HG03575 (cell line): ENCODE results near the gene ALG14.
"Not testable (repeated sequence)": the region's sequence is repeated elsewhere in the genome, so short reads cannot be mapped to it uniquely, and the experiment has no call there.

Source experiments
- ATAC-seq: cut with Tn5 transposase; IDR thresholded peaks from one replicate; pipeline ENCODE4 v1.9.1; 2021; ENCODE audit not compliant: unreplicated experiment, insufficient number of reproducible peaks, low FRiP score; ENCODE audit errors: extremely low read depth

The ALG14 gene

GRCh38 chr1:95048317-95048716, 24.4 kb downstream of the ALG14 start:
- ATAC-seq = no peak

- not testable (repeated sequence) for ATAC-seq
Measured at GRCh38 chr1:95047624-95048023, 25.1 kb downstream of the ALG14 start.

GRCh38 chr1:95046359-95046758, 26.4 kb downstream of the ALG14 start:
- ATAC-seq = no peak

- ATAC-seq = no peak
Measured at GRCh38 chr1:95043141-95043980, 29.4 kb downstream of the ALG14 start.

GRCh38 chr1:95042286-95042685, 30.5 kb downstream of the ALG14 start:
- no peak for ATAC-seq

GRCh38 chr1:95041491-95042165, 31.1 kb downstream of the ALG14 start:
- ATAC-seq = no peak

GRCh38 chr1:95040032-95040525, 32.7 kb downstream of the ALG14 start:
- no peak for ATAC-seq

- ATAC-seq = no peak
Measured at GRCh38 chr1:95039360-95040031, 33.3 kb downstream of the ALG14 start.

- ATAC-seq = no peak
Measured at GRCh38 chr1:95035536-95035935, 37.2 kb downstream of the ALG14 start.

- no peak for ATAC-seq
Measured at GRCh38 chr1:95034506-95034905, 38.2 kb downstream of the ALG14 start.

- no peak for ATAC-seq
Measured at GRCh38 chr1:95033843-95034242, 38.9 kb downstream of the ALG14 start.

- ATAC-seq = no peak
Measured at GRCh38 chr1:95029532-95029931, 43.2 kb downstream of the ALG14 start.

GRCh38 chr1:95028954-95029353, 43.8 kb downstream of the ALG14 start:
- no peak for ATAC-seq

GRCh38 chr1:95027046-95027445, 45.7 kb downstream of the ALG14 start:
- no peak for ATAC-seq

GRCh38 chr1:95023399-95024043, 49.2 kb downstream of the ALG14 start:
- no peak for ATAC-seq

- no peak for ATAC-seq
Measured at GRCh38 chr1:95022644-95022926, 50.2 kb downstream of the ALG14 start.

- no peak for ATAC-seq
Measured at GRCh38 chr1:95021805-95022643, 50.7 kb downstream of the ALG14 start.

GRCh38 chr1:95021119-95021518, 51.6 kb downstream of the ALG14 start:
- ATAC-seq = no peak

- not testable (repeated sequence) for ATAC-seq
Measured at GRCh38 chr1:95019466-95019865, 53.3 kb downstream of the ALG14 start.
